ENCODE measurements around the gene LAMA3.

Gene LAMA3

GRCh38 chr18:23844991-23845680 is 155.9 kb downstream of the LAMA3 start:
- no peak overlapping the region for H3K4me3 ChIP-seq (ENCODE audit: low read depth, low read length)
- DNase-seq (ENCODE audit: low read depth): no peak
- no peak for TF ChIP-seq CTCF (IDR thresholded peaks at IDR 0.05; ENCODE audit: insufficient read depth, low read depth, low read length, missing control alignments)

DNA sequence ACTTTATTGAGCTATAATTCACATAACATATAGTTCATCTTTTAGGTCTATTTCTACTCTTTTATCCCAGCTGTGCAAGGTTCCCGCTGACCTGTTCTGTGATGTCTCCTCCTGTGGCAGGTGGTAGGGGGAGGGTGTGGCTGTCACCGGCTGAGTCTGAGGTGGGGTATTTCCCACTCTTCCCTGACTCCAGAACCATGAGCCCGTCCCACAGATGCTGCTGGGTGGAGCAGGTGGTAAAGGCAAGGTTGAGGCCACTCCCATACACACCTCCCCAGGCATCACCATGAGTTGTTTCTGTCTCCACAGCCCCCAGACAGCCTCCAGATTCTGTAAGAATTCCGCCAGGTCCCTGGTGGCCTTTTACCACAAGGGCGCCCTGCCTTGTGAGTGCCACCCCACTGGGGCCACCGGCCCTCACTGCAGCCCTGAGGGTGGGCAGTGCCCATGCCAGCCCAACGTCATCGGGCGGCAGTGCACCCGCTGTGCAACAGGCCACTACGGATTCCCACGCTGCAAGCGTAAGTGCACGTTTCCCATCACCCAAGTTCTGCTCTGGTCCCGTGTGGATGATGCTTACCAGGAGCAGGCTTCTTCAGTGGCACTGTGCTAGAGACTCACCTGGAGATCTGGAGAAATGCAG is 156.9 kb downstream of the LAMA3 start:
- TF ChIP-seq CTCF (IDR thresholded peaks at IDR 0.05; ENCODE audit: insufficient read depth, low read depth, low read length, missing control alignments): no peak
- no peak for DNase-seq (ENCODE audit: low read depth)
- no peak overlapping the region for H3K4me3 ChIP-seq (ENCODE audit: low read depth, low read length)

- TF ChIP-seq CTCF (IDR thresholded peaks at IDR 0.05; ENCODE audit: insufficient read depth, low read depth, low read length, missing control alignments): no peak
- H3K4me3 ChIP-seq (ENCODE audit: low read depth, low read length): no peak overlapping the region
- no peak for DNase-seq (ENCODE audit: low read depth)
Observed at GRCh38 chr18:23847321-23847986, 158.2 kb downstream of the LAMA3 start.

- no peak for DNase-seq (ENCODE audit: low read depth)
- no peak overlapping the region for H3K4me3 ChIP-seq (ENCODE audit: low read depth, low read length)
- no peak for TF ChIP-seq CTCF (IDR thresholded peaks at IDR 0.05; ENCODE audit: insufficient read depth, low read depth, low read length, missing control alignments)
Observed at GRCh38 chr18:23849141-23849540, 159.9 kb downstream of the LAMA3 start.

DNA sequence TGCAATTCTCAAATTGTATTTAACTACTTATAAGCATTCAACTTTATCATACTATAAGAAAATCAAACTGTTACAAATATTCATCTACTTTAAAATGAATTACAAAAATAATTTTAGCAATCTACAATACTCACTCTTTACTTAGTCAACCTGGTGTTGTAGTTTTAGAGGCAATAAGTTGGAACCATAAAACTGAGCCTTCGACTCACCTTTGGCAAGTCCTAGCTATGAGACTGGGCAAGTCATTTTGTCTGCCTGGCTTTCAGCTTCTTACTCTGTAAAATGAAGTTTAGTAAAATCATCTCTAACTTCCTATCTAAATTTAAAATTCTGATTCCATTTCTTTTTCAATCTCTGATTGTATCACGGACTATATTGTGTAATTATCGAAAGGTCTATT is 161.0 kb downstream of the LAMA3 start:
- no peak for TF ChIP-seq CTCF (IDR thresholded peaks at IDR 0.05; ENCODE audit: insufficient read depth, low read depth, low read length, missing control alignments)
- H3K4me3 ChIP-seq (ENCODE audit: low read depth, low read length): no peak overlapping the region
- DNase-seq (ENCODE audit: low read depth): no peak

DNA sequence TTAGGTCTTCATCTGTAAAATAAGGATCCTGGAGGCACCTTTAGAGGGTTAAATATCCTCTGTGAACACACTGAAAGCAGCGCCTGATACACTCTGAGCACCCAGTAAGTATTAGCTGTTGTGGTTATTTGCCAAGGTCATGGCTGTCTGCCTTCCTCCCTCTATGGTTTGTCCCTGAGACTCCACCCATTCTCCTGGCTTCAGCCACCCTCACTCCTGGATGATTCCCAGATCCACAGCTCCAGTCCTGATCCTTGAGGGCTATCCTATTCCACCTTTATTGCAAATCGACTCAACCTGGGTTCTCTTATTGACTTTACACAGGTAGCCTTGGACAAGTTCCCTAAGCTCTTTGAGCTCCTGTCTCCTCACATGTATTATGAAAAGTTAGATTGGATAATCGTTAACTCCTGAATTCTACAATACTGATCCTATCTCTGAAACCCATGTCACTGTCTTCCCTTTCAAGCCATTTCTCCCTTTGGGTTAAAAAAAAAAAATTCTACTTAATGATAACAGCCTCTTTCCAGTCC is 162.3 kb downstream of the LAMA3 start:
- no peak for DNase-seq (ENCODE audit: low read depth)
- no peak for TF ChIP-seq CTCF (IDR thresholded peaks at IDR 0.05; ENCODE audit: insufficient read depth, low read depth, low read length, missing control alignments)
- no peak overlapping the region for H3K4me3 ChIP-seq (ENCODE audit: low read depth, low read length)

Data from GM12865 (cell line).